ENCODE results near the gene NCKAP5.
"Not testable (repeated sequence)": the region's sequence is repeated elsewhere in the genome, so short reads cannot be mapped to it uniquely, and the experiment has no call there.

The NCKAP5 gene

GRCh38 chr2:132824716-132825115 is 743.5 kb downstream of the NCKAP5 start:
- H3K4me3 ChIP-seq (ENCODE audit: low read depth, low read length), result no peak overlapping the region
- POLR2A ChIA-PET, result no interaction called here
- no peak for DNase-seq (ENCODE audit: low read depth, low spot score)
- TF ChIP-seq CTCF (IDR thresholded peaks at IDR 0.05; ENCODE audit: insufficient read depth, low read length, missing control alignments), result no peak
- CTCF ChIA-PET, result no interaction called here

GRCh38 chr2:132816234-132816633 is 752.0 kb downstream of the NCKAP5 start:
- ChIA-PET CTCF (no interaction called here), POLR2A (no interaction called here)
- TF ChIP-seq CTCF (IDR thresholded peaks at IDR 0.05; ENCODE audit: insufficient read depth, low read length, missing control alignments), result no peak
- no peak for DNase-seq (ENCODE audit: low read depth, low spot score)
- no peak overlapping the region for H3K4me3 ChIP-seq (ENCODE audit: low read depth, low read length)

- ChIA-PET POLR2A (no interaction called here), CTCF (no interaction called here)
- TF ChIP-seq CTCF (IDR thresholded peaks at IDR 0.05; ENCODE audit: insufficient read depth, low read length, missing control alignments), result no peak
- peak; percentile 50 for DNase-seq (ENCODE audit: low read depth, low spot score)
- H3K4me3 ChIP-seq (ENCODE audit: low read depth, low read length), result no peak overlapping the region
These were observed 752.7 kb downstream of the NCKAP5 start for GRCh38 chr2:132815516-132815915.

GRCh38 chr2:132814651-132815050 is 753.6 kb downstream of the NCKAP5 start:
- H3K4me3 ChIP-seq (ENCODE audit: low read depth, low read length), result no peak overlapping the region
- CTCF ChIA-PET, result no interaction called here
- no peak for DNase-seq (ENCODE audit: low read depth, low spot score)
- no peak for TF ChIP-seq CTCF (IDR thresholded peaks at IDR 0.05; ENCODE audit: insufficient read depth, low read length, missing control alignments)
- POLR2A ChIA-PET, result no interaction called here

GRCh38 chr2:132813422-132813821 is 754.8 kb downstream of the NCKAP5 start:
- no peak for DNase-seq (ENCODE audit: low read depth, low spot score)
- H3K4me3 ChIP-seq (ENCODE audit: low read depth, low read length), result no peak overlapping the region
- TF ChIP-seq CTCF (IDR thresholded peaks at IDR 0.05; ENCODE audit: insufficient read depth, low read length, missing control alignments), result no peak
- ChIA-PET CTCF (no interaction called here), POLR2A (no interaction called here)

GRCh38 chr2:132811148-132811915 is 756.9 kb downstream of the NCKAP5 start:
- CTCF ChIA-PET, result no interaction called here
- no peak for DNase-seq (ENCODE audit: low read depth, low spot score)
- no peak overlapping the region for H3K4me3 ChIP-seq (ENCODE audit: low read depth, low read length)
- no peak for TF ChIP-seq CTCF (IDR thresholded peaks at IDR 0.05; ENCODE audit: insufficient read depth, low read length, missing control alignments)
- POLR2A ChIA-PET, result no interaction called here

- CTCF ChIA-PET, result interaction anchor here (0.9 kb wide), 1 partner anchor 56 kb away, joined by 3 read pairs; no protein-coding TSS in a partner anchor
- POLR2A ChIA-PET; H3K4me3 ChIP-seq (ENCODE audit: low read depth, low read length); DNase-seq (ENCODE audit: low read depth, low spot score): not testable (repeated sequence)
These were observed 758.3 kb downstream of the NCKAP5 start for GRCh38 chr2:132809962-132810361.

All from AG04449 (cell line).